Putamen (tissue), 1 donor: ENCODE results near the gene FAM107B.
"Not testable (repeated sequence)": the region's sequence is repeated elsewhere in the genome, so short reads cannot be mapped to it uniquely, and the experiment has no call there.

Source experiments
- DNase-seq: peaks from one replicate; pipeline ENCODE4 v3.0.0-alpha.2; 2016; ENCODE audit warnings: low spot score

The FAM107B gene

DNA sequence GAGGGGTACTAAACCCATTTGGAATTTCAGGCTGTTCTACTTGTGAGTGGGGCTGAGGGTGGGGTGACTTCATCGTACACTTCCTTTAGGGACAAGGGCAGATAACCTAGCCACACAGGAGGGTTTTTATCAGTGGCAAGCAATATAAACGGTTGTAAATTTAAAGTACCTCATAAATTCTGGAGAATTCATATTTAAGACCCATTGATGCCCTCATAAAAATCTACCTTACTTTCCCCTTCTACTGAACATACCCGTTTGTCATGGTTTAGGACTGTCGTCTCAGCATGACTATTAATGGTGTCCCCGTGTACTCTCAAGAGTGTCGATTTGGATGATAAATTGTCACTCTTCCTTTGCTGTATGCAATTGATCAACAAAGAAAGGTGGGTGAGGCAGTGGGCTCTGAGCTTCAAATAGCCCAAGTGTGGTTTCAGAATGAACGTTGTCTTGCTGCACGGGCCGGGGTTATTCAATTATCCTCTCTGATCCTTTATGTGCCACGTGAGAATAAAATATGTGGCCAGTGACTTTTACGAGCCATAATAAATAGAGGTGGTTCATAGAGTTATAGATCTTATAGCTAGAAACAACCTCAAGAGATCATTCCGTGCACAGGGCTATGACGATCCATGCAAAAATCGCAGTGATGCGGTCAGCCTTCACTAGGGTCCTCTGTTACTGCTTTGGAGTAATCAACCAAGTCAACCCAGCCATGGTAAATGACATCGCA is 82.2 kb downstream of the FAM107B start:
- DNase-seq = no peak

DNA sequence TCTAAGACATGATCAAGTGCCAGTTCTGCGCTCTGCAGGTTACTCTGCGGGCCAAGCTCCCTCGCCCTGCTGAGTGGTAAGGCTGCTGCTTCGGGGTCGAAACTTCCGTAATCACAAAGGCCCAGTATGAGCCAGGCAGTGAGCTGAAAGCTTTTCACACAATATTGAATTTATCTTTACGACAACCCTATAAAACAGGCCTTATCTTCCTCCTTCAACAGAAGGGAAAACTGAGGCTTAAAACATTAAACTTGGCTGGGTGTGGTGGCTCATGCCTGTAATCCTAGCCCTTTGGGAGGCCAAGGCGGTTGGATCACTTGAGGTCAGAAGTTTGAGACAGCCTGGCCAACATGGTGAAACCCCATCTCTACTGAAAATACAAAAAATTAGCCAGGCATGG is 83.3 kb downstream of the FAM107B start:
- no peak for DNase-seq

DNA sequence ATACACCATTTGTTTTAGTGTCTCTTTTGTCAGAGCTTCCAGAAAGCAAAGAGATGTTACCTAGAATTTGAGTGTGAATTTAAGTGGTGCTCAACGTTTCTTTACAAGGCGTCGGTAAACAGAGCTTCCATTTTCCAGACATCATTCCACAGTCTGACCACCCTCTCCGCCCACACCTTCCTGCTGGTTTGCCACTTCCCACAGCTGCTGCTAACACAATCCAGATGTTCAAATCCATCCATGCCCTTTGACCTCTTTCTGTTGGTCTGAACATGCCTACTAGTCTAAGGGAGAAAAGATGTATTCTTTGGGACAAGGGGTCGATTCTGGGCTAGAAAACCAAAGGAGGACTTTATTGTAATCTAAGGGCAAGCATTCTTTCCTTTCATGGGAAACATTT is 86.1 kb downstream of the FAM107B start:
- no peak for DNase-seq

DNA sequence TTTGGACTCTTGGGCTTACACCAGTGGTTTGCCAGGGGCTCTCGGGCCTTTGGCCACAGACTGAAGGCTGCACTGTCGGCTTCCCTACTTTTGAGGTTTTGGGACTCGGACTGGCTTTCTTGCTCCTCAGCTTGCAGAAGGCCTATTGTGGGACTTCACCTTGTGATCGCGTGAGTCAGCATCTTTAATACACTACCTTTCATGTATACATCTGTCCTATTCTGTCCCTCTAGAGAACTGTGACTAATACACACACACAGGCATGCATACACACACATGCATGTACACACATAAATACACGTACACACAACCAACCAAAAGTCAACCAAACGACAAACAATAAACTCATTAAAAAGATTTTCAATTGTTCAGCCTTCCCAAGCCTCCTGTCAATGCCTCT is 86.5 kb downstream of the FAM107B start:
- DNase-seq = not testable (repeated sequence)

DNA sequence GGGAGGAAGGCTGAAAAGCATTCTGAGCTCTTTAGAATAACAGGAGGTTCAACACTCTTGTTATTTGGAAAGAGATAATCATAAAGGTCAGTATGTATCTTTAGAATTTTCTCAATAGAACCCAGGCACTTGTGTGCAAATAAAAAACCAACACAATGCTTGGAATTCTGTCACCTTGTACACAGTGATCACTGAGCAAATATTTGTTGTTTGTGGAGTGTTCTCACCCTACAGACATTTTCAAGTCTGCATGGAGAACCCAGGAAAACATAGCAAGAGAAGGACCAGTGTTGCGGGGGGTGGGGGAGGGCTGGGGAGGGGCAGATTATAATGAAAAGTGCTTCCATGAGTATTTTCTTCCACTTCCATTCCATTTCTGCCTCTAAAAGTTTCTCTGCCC is 87.4 kb downstream of the FAM107B start:
- no peak for DNase-seq

DNA sequence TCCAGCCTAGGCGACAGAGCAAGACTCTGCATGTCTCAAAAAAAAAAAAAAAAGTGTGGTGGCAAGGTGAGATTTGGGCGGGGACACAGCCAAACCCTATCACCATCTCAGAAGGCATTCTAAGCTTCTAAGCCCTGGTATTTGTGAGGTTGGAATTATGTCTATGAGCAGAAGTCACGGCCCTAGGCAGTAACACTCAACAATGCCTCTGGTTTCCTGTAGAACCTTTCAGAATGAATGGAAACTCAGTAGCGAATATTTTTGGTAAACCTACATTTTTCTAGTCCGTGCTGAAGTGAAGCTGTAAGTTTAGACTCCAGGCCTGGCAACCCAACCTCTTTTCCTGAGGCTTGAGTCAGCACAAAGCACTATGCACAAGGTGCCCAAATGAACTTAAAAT is 88.3 kb downstream of the FAM107B start:
- no peak for DNase-seq

DNA sequence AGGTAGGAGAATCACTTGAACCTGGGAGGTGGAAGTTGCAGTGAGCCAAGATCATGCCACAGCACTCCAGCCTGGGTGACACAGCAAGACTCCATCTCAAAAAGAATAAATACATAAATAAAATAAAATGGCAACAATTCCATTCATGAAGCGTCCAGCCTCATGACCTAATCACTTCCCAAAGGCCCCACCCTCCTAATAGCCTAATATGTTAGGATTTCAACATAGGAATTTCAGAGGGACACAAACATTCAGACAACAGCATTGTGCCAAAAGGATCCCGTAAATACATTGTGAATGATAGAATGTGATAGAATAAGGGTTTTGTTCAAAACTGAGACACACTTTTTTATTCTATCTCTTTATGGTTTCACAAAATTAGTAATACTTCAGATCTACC is 90.3 kb downstream of the FAM107B start:
- DNase-seq = no peak

DNA sequence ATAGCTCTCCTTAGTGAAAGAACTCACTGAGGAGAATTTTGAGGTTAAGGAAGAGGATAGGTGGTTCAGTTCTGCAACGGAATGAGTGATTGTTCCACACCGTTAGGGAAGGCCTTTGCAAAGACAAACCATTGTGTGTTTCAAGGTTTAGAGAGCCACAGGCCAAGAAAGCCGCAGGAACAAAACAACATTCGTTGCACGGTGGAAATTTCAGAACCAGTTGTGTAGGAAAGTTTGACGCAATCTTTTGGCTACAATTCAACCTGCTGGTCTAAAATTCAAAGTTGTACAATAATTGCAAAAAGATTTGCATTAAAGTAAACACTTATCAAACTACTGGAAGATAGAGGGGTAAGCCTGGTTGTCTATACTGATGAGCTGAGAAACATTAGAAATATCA is 91.4 kb downstream of the FAM107B start:
- DNase-seq = no peak

DNA sequence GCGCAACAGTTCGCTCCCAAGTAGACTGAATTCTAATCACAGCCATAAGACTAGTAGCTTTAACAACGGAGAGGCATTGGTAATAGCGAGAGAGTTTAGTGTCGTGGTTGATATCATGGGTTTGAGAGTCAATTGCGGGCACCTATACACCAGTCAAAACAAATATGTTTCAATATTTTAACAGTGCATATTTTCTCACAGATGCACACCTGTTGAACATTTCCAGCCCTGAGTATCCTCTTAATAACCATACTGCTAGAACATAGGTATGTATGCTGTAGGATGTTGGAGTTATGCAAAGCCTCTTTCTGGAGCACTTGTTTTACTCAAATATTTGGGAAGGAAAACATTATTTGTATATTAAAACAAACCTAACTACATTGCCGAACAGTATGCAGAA is 92.9 kb downstream of the FAM107B start:
- DNase-seq = no peak

DNA sequence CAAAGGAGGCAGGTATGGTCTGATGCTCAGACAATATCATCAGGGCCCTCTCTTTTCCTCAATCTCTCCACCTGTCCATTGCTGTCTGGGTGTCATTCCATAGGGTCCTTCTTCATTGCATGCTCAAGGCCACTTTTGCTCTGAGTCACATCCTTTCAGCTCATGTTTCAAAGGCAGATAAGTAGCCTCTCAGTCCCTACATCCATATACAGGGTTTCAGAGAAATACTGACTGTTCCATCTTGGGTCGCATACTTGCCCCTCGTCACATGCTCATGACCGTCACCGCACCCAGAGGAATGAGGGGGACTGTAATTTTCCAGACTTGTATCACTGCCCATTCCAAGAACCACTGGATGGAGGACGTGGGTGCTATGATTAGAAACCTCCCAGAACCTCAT is 93.4 kb downstream of the FAM107B start:
- DNase-seq = no peak

DNA sequence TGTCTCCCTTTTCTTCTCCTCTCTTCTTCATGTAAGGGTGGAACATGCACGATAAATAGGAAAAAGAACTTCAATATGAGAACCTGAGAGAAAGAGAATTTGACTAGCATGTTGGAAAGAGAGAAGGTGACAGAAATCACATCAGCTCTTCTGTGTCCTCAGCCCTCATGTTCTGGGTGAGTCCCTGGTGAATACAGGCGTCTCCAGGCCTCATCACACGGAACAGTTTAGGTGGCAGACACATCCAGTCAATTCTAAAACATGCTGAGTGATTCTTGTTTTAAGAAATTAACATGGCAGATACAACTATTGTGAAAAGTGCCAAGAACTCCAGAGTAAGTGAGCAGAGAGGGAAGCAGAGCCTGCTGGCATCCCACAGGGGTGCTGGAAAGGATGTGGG is 96.1 kb downstream of the FAM107B start:
- DNase-seq = no peak

DNA sequence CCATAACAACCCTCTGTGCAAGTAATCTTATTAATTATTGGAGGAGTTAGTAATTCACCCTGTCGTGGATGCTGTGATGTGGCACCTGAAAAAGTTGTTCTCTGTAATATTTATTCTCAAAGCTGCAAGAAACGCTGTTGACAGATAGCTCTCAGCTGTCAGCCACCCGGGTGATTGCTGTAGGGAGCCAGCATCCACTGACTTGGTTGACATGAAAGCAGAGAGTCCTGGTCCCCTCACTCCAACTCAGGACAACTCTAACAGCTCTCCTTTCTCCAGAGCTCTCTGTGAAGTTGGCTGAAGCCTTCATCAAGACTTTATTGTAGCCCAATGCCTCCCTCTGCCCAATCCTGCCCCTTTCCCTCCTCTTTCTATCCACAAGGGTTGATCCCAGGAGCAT is 98.0 kb downstream of the FAM107B start:
- DNase-seq = no peak

DNA sequence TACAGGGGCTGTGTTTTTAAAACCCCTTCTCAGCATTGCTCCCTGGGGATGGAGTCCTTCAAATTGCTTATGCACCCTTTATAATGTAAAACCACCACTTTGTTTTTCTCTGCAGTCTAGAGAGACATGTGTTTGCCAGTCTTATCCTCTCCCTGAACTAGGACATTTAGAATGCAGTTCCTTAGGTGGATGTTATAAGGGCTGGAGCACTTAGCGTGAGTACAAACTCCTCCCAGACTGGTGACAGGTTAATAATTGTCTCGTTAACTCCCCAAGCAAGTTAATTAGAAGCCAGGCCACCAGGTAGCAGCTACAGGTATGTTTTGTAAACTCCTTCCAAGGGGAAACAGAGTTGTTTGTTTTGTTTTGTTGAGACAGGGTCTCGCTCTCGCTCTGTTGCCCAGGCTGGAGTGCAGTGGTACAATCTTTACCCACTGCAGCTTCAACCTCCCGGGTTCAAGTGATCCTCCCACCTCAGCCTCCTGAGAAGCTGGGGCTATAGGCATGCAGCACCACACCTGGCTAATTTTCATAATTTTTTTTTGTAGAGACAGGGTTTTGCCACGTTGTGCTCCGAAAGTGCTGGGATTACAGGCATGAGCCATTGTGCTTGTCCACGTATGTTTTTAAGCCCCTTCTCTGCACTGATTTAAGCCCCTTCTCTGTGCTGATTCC is 100.2 kb downstream of the FAM107B start:
- DNase-seq = no peak

DNA sequence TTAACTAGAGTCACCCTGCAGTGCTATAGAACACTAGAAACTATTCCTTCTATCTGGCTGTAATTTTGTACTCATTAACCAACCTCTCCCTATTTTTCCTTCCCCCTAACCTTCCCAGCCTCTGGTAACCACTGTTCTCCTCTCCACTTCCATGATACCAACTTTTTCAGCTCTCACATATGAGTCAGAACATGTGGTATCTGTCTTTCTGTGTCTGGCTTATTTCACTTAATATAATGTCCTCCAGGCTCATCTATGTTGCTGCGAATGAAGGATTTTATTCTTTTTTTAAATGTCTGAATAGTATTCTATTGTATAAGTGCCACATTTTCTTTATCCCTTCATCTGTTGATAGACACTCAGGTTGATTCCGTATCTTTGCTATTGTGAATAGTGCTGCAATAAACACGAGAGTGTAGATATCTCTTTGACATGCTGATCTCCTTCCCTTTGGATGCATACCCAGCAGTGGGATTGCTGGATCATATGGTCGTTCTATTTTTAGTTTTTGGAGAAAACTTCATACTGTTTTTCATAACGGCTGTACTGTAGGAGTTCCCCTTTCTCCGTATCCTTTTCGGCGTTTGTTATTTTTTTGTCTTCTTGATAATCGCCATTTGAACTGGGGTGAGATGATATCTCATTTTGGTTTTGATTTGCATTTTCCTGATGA is 101.4 kb downstream of the FAM107B start:
- DNase-seq = no peak

DNA sequence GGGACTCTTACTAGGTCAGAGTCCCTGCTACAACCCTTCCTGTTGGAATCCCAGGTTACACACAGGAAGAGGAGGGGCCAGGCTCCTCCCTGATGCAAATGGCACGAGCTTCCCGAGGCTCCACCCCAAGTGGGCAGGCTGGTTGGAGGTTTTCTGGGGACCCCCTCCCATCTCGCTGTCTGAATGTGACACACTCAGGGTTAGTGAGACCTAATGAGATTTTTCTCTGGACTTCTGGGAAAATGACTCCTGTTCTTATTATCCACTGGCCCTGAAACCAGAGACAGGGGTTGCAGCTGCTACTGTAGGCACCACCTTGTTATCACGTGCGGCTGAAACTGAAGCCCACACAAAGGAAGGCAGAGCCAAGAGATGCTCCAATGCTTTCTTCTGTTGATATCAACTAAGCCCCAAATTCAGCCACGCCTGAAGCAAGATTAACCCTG is 103.3 kb downstream of the FAM107B start:
- DNase-seq = no peak

DNA sequence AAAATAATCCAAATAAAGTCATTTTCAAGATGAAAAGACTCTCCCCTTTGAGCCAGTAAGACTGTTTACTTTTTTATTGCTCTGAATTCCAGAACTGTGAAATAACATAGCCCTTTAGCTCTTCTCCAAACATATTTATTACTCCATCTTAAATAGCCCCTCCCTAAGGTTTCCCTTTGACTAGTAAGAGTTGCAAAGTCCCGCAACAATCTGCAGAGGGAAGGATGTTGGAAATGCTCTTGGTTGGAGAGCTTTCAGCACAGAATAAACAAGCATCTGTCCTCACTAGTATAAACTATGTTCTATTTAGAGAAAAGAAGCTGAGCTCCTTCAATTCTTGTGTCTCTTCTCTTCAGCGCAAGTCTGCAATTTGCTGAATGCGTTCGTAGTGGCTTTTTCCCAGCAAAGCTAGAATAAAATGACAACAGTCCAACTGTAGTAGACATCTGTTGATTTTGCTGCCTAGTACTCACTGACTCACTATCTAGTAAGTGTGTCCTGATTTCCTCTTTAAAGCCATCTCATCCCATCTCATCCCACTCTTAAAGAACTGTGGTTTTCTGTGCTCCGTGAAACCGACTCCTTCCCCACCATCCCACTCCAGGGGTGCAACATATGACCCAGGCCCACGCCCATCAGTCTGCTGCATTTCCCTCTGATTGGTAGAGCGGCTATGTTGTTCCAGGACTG is 104.0 kb downstream of the FAM107B start:
- peak; percentile 8 for DNase-seq

DNA sequence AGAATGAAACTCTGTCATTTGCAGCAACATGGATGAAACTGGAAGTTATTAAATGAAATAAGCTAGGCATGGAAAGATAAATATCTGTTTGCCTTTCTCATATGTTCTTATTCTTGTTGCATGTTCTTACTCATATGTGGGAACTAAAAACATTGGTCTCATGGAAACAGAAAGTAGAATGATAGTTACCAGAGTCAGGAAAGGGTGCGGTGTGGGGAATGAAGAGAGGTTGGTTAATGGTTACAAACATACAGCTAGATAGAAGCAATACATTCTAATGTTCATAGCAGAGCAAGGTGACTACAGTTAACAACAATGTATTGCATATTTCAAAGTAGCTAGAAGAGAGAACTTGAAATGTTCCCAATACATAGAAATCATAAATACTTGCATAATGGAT is 105.1 kb downstream of the FAM107B start:
- DNase-seq = no peak

DNA sequence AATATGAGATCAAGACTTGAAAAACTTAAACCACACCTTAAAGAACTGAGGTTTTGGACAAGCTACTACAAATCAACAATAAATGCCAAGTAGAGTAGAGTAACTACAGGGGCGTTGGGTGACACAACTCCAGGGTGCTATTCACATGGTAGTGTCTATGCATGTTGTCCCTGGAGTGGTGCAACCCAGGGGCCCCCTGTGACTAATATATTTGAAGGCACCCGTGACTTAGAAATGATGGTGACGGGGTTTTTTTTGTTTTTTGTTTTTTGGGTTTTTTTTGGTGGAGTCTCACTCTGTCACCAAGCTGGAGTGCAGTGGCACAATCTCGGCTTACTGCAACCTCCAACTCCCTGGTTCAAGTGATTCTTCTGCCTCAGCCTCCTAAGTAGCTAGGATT is 106.9 kb downstream of the FAM107B start:
- no peak for DNase-seq

DNA sequence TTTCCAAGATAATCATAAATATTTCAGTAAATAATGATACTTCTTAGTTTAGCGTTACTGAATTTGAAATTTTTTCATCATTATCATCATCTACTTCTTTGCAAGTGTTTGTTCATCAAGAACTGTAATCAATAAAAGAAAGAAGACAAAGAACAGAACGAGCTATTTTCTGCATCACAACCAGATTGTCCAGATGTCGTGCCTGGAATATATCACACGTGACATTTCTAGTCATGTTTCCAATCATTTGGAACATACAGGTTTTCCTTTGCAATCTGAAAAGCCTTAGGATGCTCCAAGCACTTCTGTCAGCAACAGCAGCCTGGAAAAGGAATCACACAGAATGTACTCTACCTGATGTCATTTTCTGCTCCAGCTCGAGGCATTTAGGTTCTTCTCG is 107.4 kb downstream of the FAM107B start:
- no peak for DNase-seq

DNA sequence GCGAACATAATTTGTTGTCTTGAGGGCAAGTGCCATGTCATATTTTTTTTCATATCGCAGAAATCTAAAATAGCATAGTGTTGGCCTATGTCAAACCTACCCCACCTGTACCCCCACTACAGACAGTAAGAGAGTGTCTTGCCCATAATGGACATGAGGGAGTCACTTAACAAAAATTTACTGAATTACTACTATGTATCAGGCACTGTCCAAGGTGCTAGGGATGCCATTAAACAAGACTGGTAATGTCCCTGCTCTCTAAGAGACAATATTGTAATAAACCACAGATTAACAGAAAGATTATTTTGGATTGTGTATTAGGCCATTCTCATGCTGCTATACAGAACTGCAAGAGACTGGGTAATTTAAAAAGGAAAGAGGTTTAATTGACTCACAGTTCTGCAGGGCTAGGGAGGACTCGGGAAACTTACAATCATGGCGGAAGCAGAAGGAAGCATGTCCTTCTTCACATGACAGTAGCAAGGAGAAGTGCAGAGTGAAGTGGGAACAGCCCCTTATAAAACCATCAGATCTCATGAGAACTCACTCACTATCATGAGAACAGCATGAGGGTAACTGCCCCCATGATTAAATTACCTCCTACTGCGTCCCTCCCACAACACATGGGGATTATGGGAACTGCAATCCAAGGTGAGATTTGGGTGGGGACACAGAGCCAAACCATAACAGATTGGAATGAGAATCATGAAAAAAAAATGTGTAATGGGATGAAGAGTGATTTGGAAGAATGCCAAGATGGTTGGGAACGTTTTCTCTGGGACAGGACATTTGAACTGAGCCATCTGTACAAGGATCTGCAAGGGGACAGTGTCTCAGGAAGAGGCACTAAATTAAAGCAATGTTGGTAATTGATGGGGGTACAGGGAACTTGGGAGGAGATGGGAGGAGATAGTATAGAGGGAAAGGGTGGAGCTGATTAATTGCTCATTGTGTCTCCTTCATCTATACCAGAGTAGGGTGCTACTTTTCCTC is 108.5 kb downstream of the FAM107B start:
- DNase-seq = no peak

DNA sequence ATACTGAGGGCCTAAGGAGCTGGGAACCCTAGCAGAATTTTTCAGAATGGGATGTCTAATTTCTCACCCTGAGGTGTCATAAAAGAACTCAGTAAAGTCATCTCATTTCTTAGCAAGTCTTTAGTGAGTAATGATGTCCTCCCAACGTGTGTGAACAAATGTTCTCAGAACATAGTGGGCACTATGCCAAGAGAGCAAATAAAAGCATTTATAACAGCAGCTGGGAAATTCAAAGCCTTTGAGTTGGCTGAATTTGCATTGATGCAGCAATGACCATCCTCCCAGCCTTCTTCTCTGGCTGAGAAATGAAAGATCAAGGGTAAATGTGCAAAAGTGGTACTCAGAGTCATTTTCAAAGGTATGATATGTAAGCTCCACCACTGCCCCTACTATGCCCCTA is 109.4 kb downstream of the FAM107B start:
- DNase-seq = no peak

DNA sequence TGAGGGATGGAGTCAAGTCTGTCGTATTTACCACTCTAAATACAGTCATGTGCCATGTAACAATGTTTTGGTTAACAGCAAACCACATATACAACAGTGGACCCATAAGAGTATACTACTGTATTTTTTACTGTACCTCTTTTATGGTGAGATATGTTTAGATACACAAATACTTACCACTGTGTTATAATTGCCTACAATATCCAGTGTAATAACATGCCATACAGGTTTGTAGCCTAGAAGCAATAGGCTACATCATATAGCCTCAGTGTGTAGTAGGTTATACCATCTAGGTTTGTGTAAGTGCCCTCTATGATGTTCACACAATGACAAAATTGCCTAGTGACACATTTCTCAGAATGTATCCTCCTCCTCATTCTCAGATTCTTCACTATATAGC is 110.4 kb downstream of the FAM107B start:
- DNase-seq = no peak
